ENCODE data around the gene MARCHF6. TPM values are rescaled to one million over a fixed set of nuclear protein-coding genes. Genes with fewer than 3 reads are reported as not detected.
"Not testable (repeated sequence)": the region's sequence is repeated elsewhere in the genome, so short reads cannot be mapped to it uniquely, and the experiment has no call there.

Gene MARCHF6
- total RNA-seq, 4 donors from 2014 or later: 99.0 to 153 (median 120) TPM

- no peak for ATAC-seq (ENCODE audit: low FRiP score)
- TF ChIP-seq CTCF (IDR thresholded peaks at IDR 0.05): no peak
- no peak for DNase-seq (ENCODE audit: low spot score)
These were observed 44.7 kb upstream of the MARCHF6 start for GRCh38 chr5:10308844-10309243.

- TF ChIP-seq CTCF (IDR thresholded peaks at IDR 0.05): no peak
These were observed 43.3 kb upstream of the MARCHF6 start for GRCh38 chr5:10310066-10310779.

GRCh38 chr5:10310835-10311570 is 42.5 kb upstream of the MARCHF6 start:
- not testable (repeated sequence) for DNase-seq (ENCODE audit: low spot score); ATAC-seq (ENCODE audit: low FRiP score)

More at GRCh38 chr5:10310066-10310779, 43.3 kb upstream of the MARCHF6 start:
- peak; percentile 25 for ATAC-seq (ENCODE audit: low FRiP score)
- DNase-seq (ENCODE audit: low spot score): no peak

- no peak for ATAC-seq (ENCODE audit: low FRiP score)
- DNase-seq (ENCODE audit: low spot score): no peak
- no peak for TF ChIP-seq CTCF (IDR thresholded peaks at IDR 0.05)
These were observed 41.7 kb upstream of the MARCHF6 start for GRCh38 chr5:10311595-10312425.

- DNase-seq (ENCODE audit: low spot score): no peak
- TF ChIP-seq CTCF (IDR thresholded peaks at IDR 0.05): no peak
- ATAC-seq (ENCODE audit: low FRiP score): no peak
These were observed 38.3 kb upstream of the MARCHF6 start for GRCh38 chr5:10315201-10315600.

- no peak for ATAC-seq (ENCODE audit: low FRiP score)
- DNase-seq (ENCODE audit: low spot score): no peak
- no peak for TF ChIP-seq CTCF (IDR thresholded peaks at IDR 0.05)
These were observed 37.5 kb upstream of the MARCHF6 start for GRCh38 chr5:10315824-10316509.
